ENCODE measurements around the gene IGFBP6. TPM values are rescaled to one million over a fixed set of nuclear protein-coding genes. Genes with fewer than 3 reads are reported as not detected.

IGFBP6 gene
- total RNA-seq, 1 donor from 2014 or later = 0.72 TPM

DNA sequence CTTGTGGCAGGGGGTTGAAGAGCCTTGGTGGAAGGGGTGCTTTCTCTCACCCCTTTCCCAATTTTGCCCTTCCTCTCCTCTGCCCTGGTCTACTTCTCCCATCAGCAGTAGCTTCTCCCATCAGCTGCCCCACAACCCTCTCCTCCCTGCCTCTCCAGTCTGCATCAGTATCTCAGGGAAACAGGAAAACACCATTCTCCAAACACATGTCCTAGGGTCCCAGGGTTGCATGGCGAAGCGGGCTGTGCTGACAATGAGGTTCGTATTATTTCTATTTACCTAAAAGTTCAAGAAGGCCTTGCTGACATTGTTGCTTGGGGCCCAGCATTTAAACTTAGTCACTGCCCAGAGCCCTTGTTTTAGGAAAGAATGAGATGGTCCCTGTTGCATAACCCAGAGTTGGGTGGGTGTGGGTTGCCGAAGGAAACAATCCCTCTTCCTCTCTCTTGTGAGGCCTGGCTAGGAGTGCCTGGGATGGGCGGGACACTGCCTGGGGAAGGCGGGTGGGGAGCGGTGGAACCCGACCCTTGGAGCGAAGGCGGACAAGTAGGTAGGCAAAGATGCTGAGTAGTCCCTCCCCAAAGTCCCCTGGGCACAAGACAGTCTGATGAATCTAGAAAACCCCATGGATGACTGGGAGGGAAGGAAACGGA lies 1.3 kb upstream of the IGFBP6 start:
- peaks cover 68% of the 10 kb centered on the region for H3K27me3 Mint-ChIP-seq (ENCODE audit: low read depth)
- DNase-seq (ENCODE audit: low read depth, low spot score) = no peak
- H3K9me3 Mint-ChIP-seq = no peaks in the 10 kb centered on the region
- no peaks in the 10 kb centered on the region for H3K36me3 Mint-ChIP-seq (ENCODE audit: low read depth)
- TF ChIP-seq, protein P1, sequence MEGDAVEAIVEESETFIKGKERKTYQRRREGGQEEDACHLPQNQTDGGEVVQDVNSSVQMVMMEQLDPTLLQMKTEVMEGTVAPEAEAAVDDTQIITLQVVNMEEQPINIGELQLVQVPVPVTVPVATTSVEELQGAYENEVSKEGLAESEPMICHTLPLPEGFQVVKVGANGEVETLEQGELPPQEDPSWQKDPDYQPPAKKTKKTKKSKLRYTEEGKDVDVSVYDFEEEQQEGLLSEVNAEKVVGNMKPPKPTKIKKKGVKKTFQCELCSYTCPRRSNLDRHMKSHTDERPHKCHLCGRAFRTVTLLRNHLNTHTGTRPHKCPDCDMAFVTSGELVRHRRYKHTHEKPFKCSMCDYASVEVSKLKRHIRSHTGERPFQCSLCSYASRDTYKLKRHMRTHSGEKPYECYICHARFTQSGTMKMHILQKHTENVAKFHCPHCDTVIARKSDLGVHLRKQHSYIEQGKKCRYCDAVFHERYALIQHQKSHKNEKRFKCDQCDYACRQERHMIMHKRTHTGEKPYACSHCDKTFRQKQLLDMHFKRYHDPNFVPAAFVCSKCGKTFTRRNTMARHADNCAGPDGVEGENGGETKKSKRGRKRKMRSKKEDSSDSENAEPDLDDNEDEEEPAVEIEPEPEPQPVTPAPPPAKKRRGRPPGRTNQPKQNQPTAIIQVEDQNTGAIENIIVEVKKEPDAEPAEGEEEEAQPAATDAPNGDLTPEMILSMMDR (conservative IDR thresholded peaks at IDR 0.05) = no peak
- H3K27ac Mint-ChIP-seq (ENCODE audit: unreplicated experiment) = no peak overlapping the region
- H3K4me1 Mint-ChIP-seq = peaks cover 23% of the 10 kb centered on the region
- peak overlapping the region; percentile 55 for H3K4me3 Mint-ChIP-seq

DNA sequence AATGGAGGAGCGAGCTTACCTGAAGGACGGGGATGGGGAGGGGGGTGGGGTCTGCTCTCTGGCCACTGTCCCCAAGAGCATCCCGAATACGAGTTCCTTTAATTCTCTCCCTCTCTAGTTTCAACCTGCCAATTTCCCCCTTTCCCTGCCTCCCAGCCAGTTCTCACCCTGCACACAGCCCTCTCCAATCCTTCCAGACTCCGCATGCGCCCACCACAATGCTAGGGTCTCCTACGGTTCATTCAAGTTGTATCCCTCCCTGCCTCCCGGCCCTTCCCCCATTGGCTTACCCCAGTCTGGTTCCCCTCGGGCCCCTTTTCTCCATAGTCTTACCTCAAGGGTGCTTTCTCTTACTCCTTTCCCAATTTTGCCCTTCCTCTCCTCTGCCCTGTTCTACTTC lies 708 bp upstream of the IGFBP6 start:
- TF ChIP-seq, protein P1 (conservative IDR thresholded peaks at IDR 0.05) = no peak
- Mint-ChIP-seq H3K4me3 (peak overlapping the region; percentile 81), H3K4me1 (peaks cover 23% of the 10 kb centered on the region), H3K27me3 (ENCODE audit: low read depth) (peaks cover 65% of the 10 kb centered on the region), H3K9me3 (no peaks in the 10 kb centered on the region), H3K27ac (ENCODE audit: unreplicated experiment) (no peak overlapping the region), H3K36me3 (ENCODE audit: low read depth) (no peaks in the 10 kb centered on the region)
- no peak for DNase-seq (ENCODE audit: low read depth, low spot score)

DNA sequence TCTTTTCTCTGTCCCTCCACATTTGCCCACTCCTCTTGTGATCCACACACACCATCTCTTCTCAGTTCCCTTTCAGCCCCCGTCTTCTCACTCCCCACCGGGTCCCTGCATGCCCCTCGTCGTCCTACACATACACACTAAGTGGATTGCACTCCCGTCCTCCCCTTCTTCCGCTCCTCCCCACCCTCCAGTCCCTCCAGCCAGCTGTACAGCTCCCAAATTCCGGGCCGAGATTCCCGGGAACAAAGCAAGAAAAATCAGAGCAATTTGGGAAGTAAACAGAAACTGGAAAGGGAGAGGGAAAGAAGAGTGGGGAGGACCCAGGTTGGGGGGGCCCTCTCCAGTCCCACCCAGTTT lies 282 bp upstream of the IGFBP6 start:
- Mint-ChIP-seq H3K9me3 (no peaks in the 10 kb centered on the region), H3K36me3 (ENCODE audit: low read depth) (no peaks in the 10 kb centered on the region), H3K4me1 (peaks cover 23% of the 10 kb centered on the region), H3K27ac (ENCODE audit: unreplicated experiment) (no peak overlapping the region), H3K27me3 (ENCODE audit: low read depth) (peaks cover 62% of the 10 kb centered on the region), H3K4me3 (peak overlapping the region; percentile 81)
- TF ChIP-seq, protein P1 (conservative IDR thresholded peaks at IDR 0.05) = no peak
- DNase-seq (ENCODE audit: low read depth, low spot score) = no peak

DNA sequence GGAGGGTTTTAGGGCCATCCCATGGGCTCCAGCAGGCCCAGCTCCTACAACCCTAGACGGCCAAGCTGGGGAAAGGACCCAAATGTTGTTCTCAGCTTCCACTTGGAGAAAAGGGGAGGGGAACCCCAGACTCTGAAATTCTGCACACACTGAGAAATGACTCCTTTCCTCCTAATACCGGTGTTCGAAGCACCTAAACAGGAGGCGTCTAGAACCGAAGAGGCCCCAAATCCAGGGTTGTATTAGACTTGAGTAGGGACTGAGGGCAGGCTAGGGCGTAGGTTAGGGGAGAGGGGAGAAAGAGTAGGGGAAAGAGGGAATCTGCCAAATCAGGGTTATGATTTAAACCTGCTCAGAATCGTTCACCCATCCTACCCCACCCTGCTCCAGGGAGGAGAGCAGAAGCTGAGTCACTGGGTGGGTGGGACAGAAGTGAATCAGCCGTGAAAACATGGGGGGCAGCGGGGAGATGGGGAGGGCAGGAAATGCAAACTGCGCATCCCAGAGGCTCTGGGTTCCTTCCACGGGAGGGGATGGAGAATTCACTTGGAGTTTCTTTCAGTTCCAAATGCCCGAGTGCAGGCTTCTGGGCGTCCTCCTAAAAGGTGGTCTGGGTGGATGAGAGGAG lies 1.0 kb downstream of the IGFBP6 start:
- peaks cover 59% of the 10 kb centered on the region for H3K27me3 Mint-ChIP-seq (ENCODE audit: low read depth)
- H3K4me3 Mint-ChIP-seq = peak overlapping the region; percentile 84
- peaks cover 26% of the 10 kb centered on the region for H3K4me1 Mint-ChIP-seq
- TF ChIP-seq, protein P1 (conservative IDR thresholded peaks at IDR 0.05) = no peak
- H3K27ac Mint-ChIP-seq (ENCODE audit: unreplicated experiment) = no peak overlapping the region
- no peaks in the 10 kb centered on the region for H3K9me3 Mint-ChIP-seq
- no peak for DNase-seq (ENCODE audit: low read depth, low spot score)
- no peaks in the 10 kb centered on the region for H3K36me3 Mint-ChIP-seq (ENCODE audit: low read depth)

DNA sequence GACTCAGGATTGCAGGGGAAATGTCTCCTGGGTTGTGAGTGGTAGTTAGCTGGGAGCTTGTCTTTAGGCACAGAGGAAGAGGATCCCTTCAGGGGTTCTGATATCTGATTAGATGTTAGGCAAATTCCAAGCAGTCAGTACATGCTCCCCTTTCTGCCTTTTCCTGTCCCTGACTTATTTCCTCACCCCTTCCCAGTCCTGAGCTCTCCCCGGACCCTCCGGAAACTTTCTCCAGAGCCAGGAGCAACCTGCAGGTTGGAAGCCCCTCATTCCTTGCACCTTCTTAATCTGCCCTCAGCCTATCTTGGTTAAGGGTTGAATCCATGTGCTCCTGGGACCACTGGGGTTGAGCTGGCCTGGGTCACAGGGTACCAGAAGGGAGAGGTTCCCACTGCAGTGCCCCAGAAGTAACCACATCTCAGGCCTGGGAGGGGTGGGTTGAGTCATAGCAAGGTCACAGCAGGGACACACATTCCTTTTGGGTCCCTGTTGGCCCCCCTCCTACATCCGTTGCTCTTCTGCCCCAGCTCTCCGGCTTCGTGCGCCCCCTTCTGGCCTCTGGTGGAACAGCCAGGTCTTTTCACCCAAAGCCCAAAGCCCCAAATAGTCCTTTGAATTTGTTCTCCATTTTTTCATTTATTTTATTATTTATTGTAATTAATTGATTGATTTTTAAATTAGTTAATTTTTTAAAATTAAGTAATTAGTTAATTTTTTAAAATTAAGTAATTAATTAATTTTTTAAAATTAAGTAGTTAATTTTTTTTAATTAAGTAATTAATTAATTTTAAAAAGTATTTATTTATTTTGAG lies 1.8 kb downstream of the IGFBP6 start:
- H3K4me1 Mint-ChIP-seq = peaks cover 34% of the 10 kb centered on the region
- peaks cover 53% of the 10 kb centered on the region for H3K27me3 Mint-ChIP-seq (ENCODE audit: low read depth)
- TF ChIP-seq, protein P1 (conservative IDR thresholded peaks at IDR 0.05) = peak; percentile 99
- H3K27ac Mint-ChIP-seq (ENCODE audit: unreplicated experiment) = no peak overlapping the region
- peak; percentile 87 for DNase-seq (ENCODE audit: low read depth, low spot score)
- H3K4me3 Mint-ChIP-seq = peak overlapping the region; percentile 84
- H3K9me3 Mint-ChIP-seq = no peaks in the 10 kb centered on the region
- H3K36me3 Mint-ChIP-seq (ENCODE audit: low read depth) = no peaks in the 10 kb centered on the region

Data from neural crest cell (in vitro differentiated cells).